ENCODE measurements around the gene ITGB1.

DNA sequence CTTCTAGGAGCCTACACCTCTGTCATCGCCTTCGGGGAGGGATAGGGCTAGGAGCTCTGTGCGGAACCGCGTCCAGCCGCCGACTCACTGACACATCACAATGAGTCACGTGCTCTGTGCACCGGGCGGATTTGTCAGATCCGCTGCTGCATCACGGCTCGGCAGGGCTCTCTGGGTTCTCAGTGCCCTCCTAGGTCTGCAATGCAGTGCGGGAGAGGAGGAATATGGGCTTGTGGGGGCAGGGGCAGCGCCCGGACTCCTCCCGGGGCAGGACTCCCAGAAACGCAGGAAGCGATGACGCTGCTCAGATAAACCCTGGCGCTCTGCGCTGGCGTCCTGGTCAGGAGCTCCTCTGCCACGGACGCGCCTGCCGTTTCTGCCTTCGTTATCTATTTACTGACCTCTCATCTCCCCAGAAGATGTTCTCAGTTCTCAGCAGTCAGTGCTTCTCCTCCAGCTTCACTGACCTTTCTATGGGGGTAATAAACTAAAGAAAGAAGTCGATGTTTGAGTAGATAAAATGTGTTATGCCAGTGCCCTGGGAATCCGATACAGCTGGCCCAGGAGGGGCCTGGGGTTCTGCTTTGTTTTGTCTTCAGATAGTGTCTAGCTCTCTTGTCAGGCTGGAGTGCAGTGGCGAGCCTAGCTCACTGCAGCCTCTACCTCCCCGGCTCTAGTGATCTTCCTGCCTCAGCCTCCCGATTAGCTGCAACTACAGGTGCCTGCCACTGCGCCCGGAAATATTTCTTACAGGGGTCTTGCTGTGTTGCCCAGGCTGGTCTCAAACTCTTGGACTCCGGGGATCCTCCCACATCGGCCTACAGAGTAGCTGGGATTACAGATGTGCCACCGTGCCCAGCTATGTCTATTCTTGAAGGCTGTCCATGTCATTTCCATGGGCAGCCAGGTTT, 22.8 kb upstream of the ITGB1 start:
- TF ChIP-seq, protein P1, sequence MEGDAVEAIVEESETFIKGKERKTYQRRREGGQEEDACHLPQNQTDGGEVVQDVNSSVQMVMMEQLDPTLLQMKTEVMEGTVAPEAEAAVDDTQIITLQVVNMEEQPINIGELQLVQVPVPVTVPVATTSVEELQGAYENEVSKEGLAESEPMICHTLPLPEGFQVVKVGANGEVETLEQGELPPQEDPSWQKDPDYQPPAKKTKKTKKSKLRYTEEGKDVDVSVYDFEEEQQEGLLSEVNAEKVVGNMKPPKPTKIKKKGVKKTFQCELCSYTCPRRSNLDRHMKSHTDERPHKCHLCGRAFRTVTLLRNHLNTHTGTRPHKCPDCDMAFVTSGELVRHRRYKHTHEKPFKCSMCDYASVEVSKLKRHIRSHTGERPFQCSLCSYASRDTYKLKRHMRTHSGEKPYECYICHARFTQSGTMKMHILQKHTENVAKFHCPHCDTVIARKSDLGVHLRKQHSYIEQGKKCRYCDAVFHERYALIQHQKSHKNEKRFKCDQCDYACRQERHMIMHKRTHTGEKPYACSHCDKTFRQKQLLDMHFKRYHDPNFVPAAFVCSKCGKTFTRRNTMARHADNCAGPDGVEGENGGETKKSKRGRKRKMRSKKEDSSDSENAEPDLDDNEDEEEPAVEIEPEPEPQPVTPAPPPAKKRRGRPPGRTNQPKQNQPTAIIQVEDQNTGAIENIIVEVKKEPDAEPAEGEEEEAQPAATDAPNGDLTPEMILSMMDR (IDR thresholded peaks at IDR 0.05): no peak
- TF ChIP-seq POLR2A (IDR thresholded peaks at IDR 0.05) (peak in 2 of 4 donors; percentile 46 to 49), POLR2AphosphoS5 (IDR thresholded peaks at IDR 0.05) (peak; percentile 91 to 96 (median 94)), EP300 (IDR thresholded peaks at IDR 0.05) (peak; percentile 26)
